Frontal cortex (tissue), 1 donor: ENCODE data around the gene TMEM169. TPM values are rescaled to one million over a fixed set of nuclear protein-coding genes. Genes with fewer than 3 reads are reported as not detected.

Experiments used
- total RNA-seq: library from RNA; depleted of rRNA; stranded (reverse); fragments of >200 nt; gene quantifications from one replicate; pipeline ENCODE4 v1.2.3, GENCODE V29; 2014

Gene TMEM169
- total RNA-seq, 1 donor from 2014 or later = 23.2 TPM

Other genes with a start within 250 kb of the TMEM169 start
- gene MREG, start 68.4 kb upstream of the TMEM169 start, total RNA-seq = 2.4 TPM
- 27.3 TPM for gene PECR, start 110 bp upstream of the TMEM169 start, total RNA-seq
- gene XRCC5, start 27.4 kb downstream of the TMEM169 start, total RNA-seq = 415 TPM